Measurements from ENCODE around the gene CPSF6. TPM values are rescaled to one million over a fixed set of nuclear protein-coding genes. Genes with fewer than 3 reads are reported as not detected.
A peak's percentile ranks its signal among the peaks of the same experiment; 100 is the strongest.
"Not testable (repeated sequence)": the region's sequence is repeated elsewhere in the genome, so short reads cannot be mapped to it uniquely, and the experiment has no call there.

Gene CPSF6
- total and polyA plus RNA-seq, 5 experiments from 2014 or later, result 36.6 to 114 (median 55.4) TPM

- peak; percentile 3 to 16 for ATAC-seq
- Mint-ChIP-seq H3K4me1 (peaks cover 22 to 66% (median 56%) of the 10 kb centered on the region in 4 donors), H3K36me3 (peaks cover 0 to 8% (median 0%) of the 10 kb centered on the region in 3 donors), H3K27ac (peak overlapping the region; percentile 97 to 99 (median 99)), H3K4me3 (peak overlapping the region; percentile 92 to 100 (median 98)), H3K27me3 (no peaks in the 10 kb centered on the region), H3K9me3 (no peaks in the 10 kb centered on the region)
- POLR2A ChIA-PET, result interaction anchor here (1.7 to 2.2 kb wide), 5 partner anchors 12 to 1971 kb away, joined by 3 to 7 read pairs (median 5); partner anchors contain the start of genes CAND1, CCT2 and RAB3IP
- peak in 8 of 10 donors; percentile 24 to 63 (median 43) for DNase-seq
These were observed 1.2 kb downstream of the CPSF6 start for GRCh38 chr12:69240631-69240995.

DNA sequence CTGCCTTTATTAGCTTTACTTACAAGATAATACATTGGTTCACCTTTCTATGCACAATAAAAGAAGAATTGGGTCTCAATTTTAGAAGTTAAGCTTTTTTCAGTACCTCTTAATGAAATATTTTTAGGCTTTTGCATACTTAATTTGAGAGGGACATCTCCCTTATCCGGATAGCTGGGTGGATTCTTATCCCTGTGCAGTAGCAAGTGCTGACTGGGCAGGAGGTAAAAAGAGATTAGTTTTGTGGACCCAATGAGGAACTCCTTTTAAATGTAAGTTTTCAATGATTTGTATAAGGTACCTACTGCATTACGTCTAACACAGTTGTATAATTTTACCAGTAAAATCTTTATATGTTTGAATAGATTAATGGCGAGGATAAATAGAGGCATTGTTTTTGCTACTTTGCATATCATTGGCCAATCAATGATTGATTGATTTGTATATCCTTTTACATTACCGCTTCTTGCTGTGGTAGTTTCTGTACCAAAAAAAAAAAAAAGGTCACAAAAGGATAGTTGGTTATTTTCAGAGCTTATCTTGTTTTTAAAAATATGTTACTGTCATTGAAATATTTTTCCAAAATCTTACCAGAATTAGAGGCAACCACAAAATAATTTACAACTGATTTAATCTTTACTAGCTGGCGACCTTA is 2.2 kb downstream of the CPSF6 start:
- Mint-ChIP-seq H3K27me3 (no peaks in the 10 kb centered on the region), H3K36me3 (peaks cover 0 to 8% (median 0%) of the 10 kb centered on the region in 3 donors), H3K4me1 (peaks cover 22 to 76% (median 63%) of the 10 kb centered on the region in 4 donors), H3K4me3 (peak overlapping the region; percentile 38 to 100 (median 98)), H3K9me3 (no peaks in the 10 kb centered on the region), H3K27ac (peak overlapping the region; percentile 45 to 97 (median 61))
- DNase-seq (no peak), ATAC-seq (no peak)
- POLR2A ChIA-PET, result interaction anchor here (0.5 to 2.1 kb wide), 5 partner anchors 32 to 495 kb away, joined by 3 to 7 read pairs (median 3); partner anchors contain the start of gene CCT2

- Mint-ChIP-seq H3K9me3 (no peaks in the 10 kb centered on the region), H3K27me3 (no peaks in the 10 kb centered on the region), H3K4me1 (peaks cover 30 to 83% (median 70%) of the 10 kb centered on the region in 4 donors), H3K36me3 (peaks cover 0 to 13% (median 2%) of the 10 kb centered on the region in 3 donors), H3K27ac (peak overlapping the region in 9 of 10 donors; percentile 8 to 97 (median 69)), H3K4me3 (peak overlapping the region; percentile 38 to 100 (median 98))
- ATAC-seq (no peak), DNase-seq (no peak)
- POLR2A ChIA-PET, result interaction anchor here (2.1 kb wide), 1 partner anchor 87 kb away, joined by 7 read pairs; no protein-coding TSS in a partner anchor
These were observed 4.0 kb downstream of the CPSF6 start for GRCh38 chr12:69243099-69244084.

- peak overlapping the region in 8 of 10 donors; percentile 4 to 56 (median 25) for H3K4me3 Mint-ChIP-seq
- POLR2A ChIA-PET, result interaction anchor here (0.6 to 0.8 kb wide), 4 partner anchors 8 to 83 kb away, joined by 3 to 6 read pairs (median 3); partner anchors contain the start of gene CPSF6
- H3K27ac Mint-ChIP-seq, result peak overlapping the region in 9 of 10 donors; percentile 2 to 74 (median 50)
These were observed 8.1 kb downstream of the CPSF6 start for GRCh38 chr12:69247268-69248018.

GRCh38 chr12:69252033-69252432 is 12.7 kb downstream of the CPSF6 start:
- Mint-ChIP-seq H3K36me3 (peaks cover 0 to 49% (median 5%) of the 10 kb centered on the region in 3 donors), H3K27ac (peak overlapping the region in 9 of 10 donors; percentile 4 to 88 (median 42)), H3K4me3 (no peak overlapping the region), H3K27me3 (no peaks in the 10 kb centered on the region), H3K9me3 (no peaks in the 10 kb centered on the region), H3K4me1 (peaks cover 20 to 64% (median 55%) of the 10 kb centered on the region in 4 donors)
- ATAC-seq (no peak), DNase-seq (no peak)
- POLR2A ChIA-PET, result interaction anchor here (0.7 to 1.3 kb wide), 3 partner anchors 12 to 879 kb away, joined by 3 to 6 read pairs (median 5); partner anchors contain the start of gene CPSF6

More at GRCh38 chr12:69247268-69248018, 8.1 kb downstream of the CPSF6 start:
- H3K27me3 Mint-ChIP-seq, result no peaks in the 10 kb centered on the region
- peaks cover 0 to 22% (median 5%) of the 10 kb centered on the region in 3 donors for H3K36me3 Mint-ChIP-seq
- H3K4me1 Mint-ChIP-seq, result peaks cover 24 to 87% (median 78%) of the 10 kb centered on the region in 4 donors
- DNase-seq (no peak), ATAC-seq (no peak)
- no peaks in the 10 kb centered on the region for H3K9me3 Mint-ChIP-seq

DNA sequence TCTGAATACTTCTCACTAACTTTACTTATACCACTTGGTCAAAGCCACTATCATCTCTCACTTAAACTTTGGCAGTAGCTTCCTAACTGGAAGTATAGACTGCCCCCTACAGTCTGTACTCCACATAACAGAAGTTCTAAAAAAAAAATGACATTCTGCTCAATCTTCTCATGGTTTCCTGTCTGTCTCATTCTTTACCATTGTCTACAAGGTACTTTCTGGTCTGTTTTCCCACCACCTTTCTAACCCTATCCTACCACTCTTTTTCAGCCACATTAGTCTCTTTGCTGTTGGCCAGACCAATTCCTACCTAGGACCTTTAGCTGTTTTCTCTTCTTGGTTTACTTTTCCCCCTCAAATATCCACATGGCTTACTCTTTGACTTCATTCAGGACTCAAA is 14.7 kb downstream of the CPSF6 start:
- DNase-seq (peak in 4 of 10 donors; percentile 22 to 74 (median 69)), ATAC-seq (peak; percentile 83 to 85)
- Mint-ChIP-seq H3K4me3 (no peak overlapping the region), H3K9me3 (no peaks in the 10 kb centered on the region), H3K36me3 (peaks cover 8 to 61% (median 13%) of the 10 kb centered on the region in 3 donors), H3K27me3 (no peaks in the 10 kb centered on the region), H3K27ac (peak overlapping the region; percentile 15 to 89 (median 65)), H3K4me1 (peaks cover 19 to 47% (median 41%) of the 10 kb centered on the region in 4 donors)
- POLR2A ChIA-PET, result interaction anchor here (1.4 kb wide), 1 partner anchor 97 kb away, joined by 5 read pairs; no protein-coding TSS in a partner anchor

DNA sequence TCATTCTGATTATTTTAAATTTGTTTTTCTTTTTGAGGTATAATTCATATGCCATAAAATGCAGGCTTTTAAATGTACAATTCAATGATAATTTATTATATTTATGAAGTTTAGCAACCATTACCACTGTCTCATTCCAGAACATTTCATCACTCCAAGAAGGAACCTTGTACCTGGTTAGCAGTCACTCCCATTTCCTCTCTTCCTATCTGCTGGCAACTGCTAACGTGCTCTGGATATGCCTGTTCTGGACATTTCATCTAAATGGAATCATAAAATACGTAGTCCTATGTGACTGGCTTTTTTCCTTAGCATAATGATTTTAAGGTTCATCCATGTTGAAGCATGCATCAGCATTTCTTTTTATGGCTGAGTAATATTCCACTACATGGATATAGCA is 15.5 kb downstream of the CPSF6 start:
- no peak for DNase-seq
- peaks cover 14 to 41% (median 33%) of the 10 kb centered on the region in 4 donors for H3K4me1 Mint-ChIP-seq
- POLR2A ChIA-PET, result interaction anchor here (1.4 kb wide), 1 partner anchor 98 kb away, joined by 5 read pairs; no protein-coding TSS in a partner anchor
- H3K4me3 Mint-ChIP-seq, result no peak overlapping the region
- peaks cover 8 to 64% (median 15%) of the 10 kb centered on the region in 3 donors for H3K36me3 Mint-ChIP-seq
- no peaks in the 10 kb centered on the region for H3K27me3 Mint-ChIP-seq
- no peaks in the 10 kb centered on the region for H3K9me3 Mint-ChIP-seq
- no peak for ATAC-seq
- no peak overlapping the region for H3K27ac Mint-ChIP-seq

GRCh38 chr12:69258655-69259054 is 19.3 kb downstream of the CPSF6 start:
- H3K27ac Mint-ChIP-seq, result no peak overlapping the region
- peaks cover 7 to 22% (median 13%) of the 10 kb centered on the region in 4 donors for H3K4me1 Mint-ChIP-seq
- POLR2A ChIA-PET, result interaction anchor here (0.6 kb wide), 1 partner anchor 102 kb away, joined by 3 read pairs; no protein-coding TSS in a partner anchor
- H3K4me3 Mint-ChIP-seq, result no peak overlapping the region
- H3K9me3 Mint-ChIP-seq, result no peaks in the 10 kb centered on the region
- no peaks in the 10 kb centered on the region for H3K27me3 Mint-ChIP-seq
- DNase-seq, result no peak
- no peak for ATAC-seq
- H3K36me3 Mint-ChIP-seq, result peaks cover 19 to 82% (median 24%) of the 10 kb centered on the region in 3 donors

DNA sequence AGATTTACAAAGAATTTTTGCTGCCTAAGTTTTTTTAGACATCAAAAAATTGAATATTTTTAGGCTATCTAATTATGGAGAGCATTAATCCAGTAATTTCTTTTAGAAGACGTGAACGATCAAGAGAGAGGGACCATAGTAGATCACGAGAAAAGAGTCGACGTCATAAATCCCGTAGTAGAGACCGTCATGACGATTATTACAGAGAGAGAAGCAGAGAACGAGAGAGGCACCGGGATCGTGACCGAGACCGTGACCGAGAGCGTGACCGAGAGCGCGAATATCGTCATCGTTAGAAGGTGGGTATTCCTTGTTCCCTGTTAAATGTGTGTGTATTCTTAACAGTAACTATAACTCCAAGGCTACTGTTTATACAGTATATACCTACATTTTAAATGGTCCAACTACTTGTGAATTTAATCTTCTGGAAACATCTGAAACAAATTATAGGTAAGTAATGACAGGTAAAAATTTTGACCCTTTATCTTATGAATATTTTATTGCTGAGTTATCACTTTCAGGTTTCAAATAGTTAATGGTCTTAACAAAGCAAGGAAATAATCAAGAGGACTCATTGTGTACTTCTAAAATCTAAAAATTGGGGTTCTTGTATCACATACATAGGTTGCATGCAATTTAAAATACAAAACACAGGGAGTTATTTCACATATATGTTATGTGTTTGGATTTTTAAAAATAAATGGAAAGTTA is 23.1 kb downstream of the CPSF6 start:
- DNase-seq, result no peak
- H3K4me3 Mint-ChIP-seq, result no peak overlapping the region
- POLR2A ChIA-PET, result no interaction called here

GRCh38 chr12:69265205-69265604 is 25.8 kb downstream of the CPSF6 start:
- ATAC-seq, result no peak
- peak overlapping the region in 1 of 10 donors; percentile 43 for H3K27ac Mint-ChIP-seq
- no peak for DNase-seq
- H3K4me1 Mint-ChIP-seq, result peaks cover 5 to 8% (median 6%) of the 10 kb centered on the region in 4 donors
- peaks cover 9 to 77% (median 14%) of the 10 kb centered on the region in 3 donors for H3K36me3 Mint-ChIP-seq
- H3K27me3 Mint-ChIP-seq, result no peaks in the 10 kb centered on the region
- H3K4me3 Mint-ChIP-seq, result no peak overlapping the region
- H3K9me3 Mint-ChIP-seq, result no peaks in the 10 kb centered on the region
- POLR2A ChIA-PET, result interaction anchor here (0.7 kb wide), 1 partner anchor 560 kb away, joined by 5 read pairs; no protein-coding TSS in a partner anchor

More for the DNA sequence above, 23.1 kb downstream of the CPSF6 start:
- no peaks in the 10 kb centered on the region for H3K27me3 Mint-ChIP-seq
- no peak for ATAC-seq
- H3K27ac Mint-ChIP-seq, result no peak overlapping the region
- no peaks in the 10 kb centered on the region for H3K9me3 Mint-ChIP-seq
- peaks cover 0 to 13% (median 9%) of the 10 kb centered on the region in 4 donors for H3K4me1 Mint-ChIP-seq
- peaks cover 22 to 86% (median 24%) of the 10 kb centered on the region in 3 donors for H3K36me3 Mint-ChIP-seq

DNA sequence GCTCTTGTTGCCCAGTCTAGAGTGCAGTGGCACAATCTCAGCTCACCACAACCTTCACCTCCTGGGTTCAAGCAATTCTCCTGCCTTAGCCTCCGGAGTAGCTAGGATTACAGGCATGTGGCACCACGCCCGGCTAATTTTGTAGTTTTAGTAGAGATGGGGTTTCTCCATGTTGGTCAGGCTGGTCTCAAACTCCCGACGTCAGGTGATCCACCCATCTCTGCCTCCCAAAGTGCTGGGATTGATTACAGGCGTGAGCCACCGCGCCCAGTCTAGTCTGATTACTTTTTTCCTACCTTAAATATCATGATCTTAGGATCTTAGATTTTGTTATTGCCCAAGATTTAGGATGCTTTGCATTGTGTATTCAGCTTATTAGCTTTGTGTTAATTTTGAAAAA is 26.3 kb downstream of the CPSF6 start:
- not testable (repeated sequence) for ATAC-seq, H3K9me3 Mint-ChIP-seq, H3K4me1 Mint-ChIP-seq, H3K27me3 Mint-ChIP-seq, H3K4me3 Mint-ChIP-seq, DNase-seq
- POLR2A ChIA-PET, result interaction anchor here (0.7 kb wide), 1 partner anchor 561 kb away, joined by 5 read pairs; no protein-coding TSS in a partner anchor
- Mint-ChIP-seq H3K27ac (peak overlapping the region in 3 of 10 donors; percentile 18 to 58 (median 43)), H3K36me3 (peaks cover 9 to 77% (median 14%) of the 10 kb centered on the region in 3 donors)

All from naive thymus-derived CD8-positive, alpha-beta T cell (primary cell).